SH-SY5Y (cell line): ENCODE data around the gene CARNS1.

Experiments used
- GATA2 ChIP-seq: IDR thresholded peaks from 2 replicates; pipeline ENCODE4 v1.6.1; 2011; ENCODE audit warnings: mild to moderate bottlenecking, low read depth, low read length
- GATA3 ChIP-seq: IDR thresholded peaks from 2 replicates; pipeline ENCODE4 v1.6.1; 2011; ENCODE audit warnings: low read depth, mild to moderate bottlenecking, low read length, moderate library complexity

- no peak for TF ChIP-seq GATA2
- no peak for TF ChIP-seq GATA3
These were observed 49.1 kb downstream of the CARNS1 start for GRCh38 chr11:67464411-67465188.
